ENCODE results near the gene FOCAD. TPM values are rescaled to one million over a fixed set of nuclear protein-coding genes. Genes with fewer than 3 reads are reported as not detected.

The FOCAD gene
- total RNA-seq, 1 donor from 2014 or later, result 57.2 TPM

DNA sequence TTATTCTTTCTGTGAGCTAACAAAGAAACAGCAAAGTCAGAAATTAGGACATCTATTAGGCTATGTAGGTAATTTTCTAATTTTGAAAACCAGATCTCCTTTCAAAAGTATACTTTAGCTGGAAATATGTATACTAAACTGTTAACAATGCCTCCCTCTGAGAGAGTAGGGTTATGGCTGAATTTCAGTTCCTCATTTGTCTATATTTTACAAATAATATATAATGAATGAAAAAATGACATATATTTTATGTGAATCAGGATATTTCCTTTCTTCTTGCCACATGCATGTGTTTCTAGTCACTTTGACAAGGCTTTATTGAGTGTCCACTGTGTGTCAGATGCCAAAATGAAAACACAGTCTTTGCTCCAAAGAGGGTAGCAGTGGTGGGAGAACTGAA is 331.9 kb downstream of the FOCAD start:
- H3K4me1 Mint-ChIP-seq (ENCODE audit: unreplicated experiment), result no peaks in the 10 kb centered on the region
- no peak overlapping the region for H3K27ac Mint-ChIP-seq (ENCODE audit: unreplicated experiment)
- H3K9me3 Mint-ChIP-seq (ENCODE audit: unreplicated experiment), result no peaks in the 10 kb centered on the region
- H3K27me3 Mint-ChIP-seq (ENCODE audit: unreplicated experiment), result no peaks in the 10 kb centered on the region
- peaks cover 3% of the 10 kb centered on the region for H3K36me3 Mint-ChIP-seq (ENCODE audit: low read depth, unreplicated experiment)
- TF ChIP-seq, protein P1, sequence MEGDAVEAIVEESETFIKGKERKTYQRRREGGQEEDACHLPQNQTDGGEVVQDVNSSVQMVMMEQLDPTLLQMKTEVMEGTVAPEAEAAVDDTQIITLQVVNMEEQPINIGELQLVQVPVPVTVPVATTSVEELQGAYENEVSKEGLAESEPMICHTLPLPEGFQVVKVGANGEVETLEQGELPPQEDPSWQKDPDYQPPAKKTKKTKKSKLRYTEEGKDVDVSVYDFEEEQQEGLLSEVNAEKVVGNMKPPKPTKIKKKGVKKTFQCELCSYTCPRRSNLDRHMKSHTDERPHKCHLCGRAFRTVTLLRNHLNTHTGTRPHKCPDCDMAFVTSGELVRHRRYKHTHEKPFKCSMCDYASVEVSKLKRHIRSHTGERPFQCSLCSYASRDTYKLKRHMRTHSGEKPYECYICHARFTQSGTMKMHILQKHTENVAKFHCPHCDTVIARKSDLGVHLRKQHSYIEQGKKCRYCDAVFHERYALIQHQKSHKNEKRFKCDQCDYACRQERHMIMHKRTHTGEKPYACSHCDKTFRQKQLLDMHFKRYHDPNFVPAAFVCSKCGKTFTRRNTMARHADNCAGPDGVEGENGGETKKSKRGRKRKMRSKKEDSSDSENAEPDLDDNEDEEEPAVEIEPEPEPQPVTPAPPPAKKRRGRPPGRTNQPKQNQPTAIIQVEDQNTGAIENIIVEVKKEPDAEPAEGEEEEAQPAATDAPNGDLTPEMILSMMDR (IDR thresholded peaks at IDR 0.05; ENCODE audit: unreplicated experiment), result no peak
- no peak for DNase-seq (ENCODE audit: low spot score)
- H3K4me3 Mint-ChIP-seq (ENCODE audit: unreplicated experiment), result no peak overlapping the region

DNA sequence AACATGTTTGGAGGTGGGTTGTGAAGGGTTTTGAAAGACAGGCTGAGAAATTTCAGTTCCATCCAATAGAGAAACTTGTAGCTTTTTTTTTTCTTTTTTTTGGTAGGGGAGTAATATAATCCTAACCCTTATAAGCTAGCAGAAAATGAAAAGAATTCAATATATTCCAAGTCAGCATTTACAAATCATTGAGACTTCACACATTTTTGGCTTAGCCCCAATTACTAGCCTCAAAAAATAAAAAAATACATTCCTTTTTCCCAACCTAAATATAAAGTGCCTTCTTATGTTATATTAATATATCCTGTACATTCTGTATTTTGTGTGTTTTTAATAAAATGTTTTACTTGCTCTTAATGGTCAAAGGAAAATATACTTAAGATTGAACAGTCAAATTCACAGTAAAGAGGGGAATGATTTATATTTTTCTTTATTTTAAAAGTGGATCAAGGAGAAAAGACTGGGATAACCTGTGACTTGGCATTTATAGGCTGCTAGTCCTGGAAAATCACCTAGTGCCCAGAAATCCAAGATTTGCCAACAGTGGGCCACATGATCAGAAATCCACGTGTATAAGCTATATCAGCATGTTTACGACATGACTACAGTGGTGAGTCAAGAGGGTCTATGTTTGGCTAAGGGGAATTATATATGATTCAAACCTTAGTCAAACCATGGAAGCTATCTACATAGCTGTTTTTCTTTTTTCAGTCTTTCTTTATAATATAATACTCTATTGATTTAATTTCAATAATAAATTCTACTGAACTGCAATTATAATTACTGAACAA is 332.8 kb downstream of the FOCAD start:
- no peaks in the 10 kb centered on the region for H3K27me3 Mint-ChIP-seq (ENCODE audit: unreplicated experiment)
- H3K4me1 Mint-ChIP-seq (ENCODE audit: unreplicated experiment), result no peaks in the 10 kb centered on the region
- no peaks in the 10 kb centered on the region for H3K9me3 Mint-ChIP-seq (ENCODE audit: unreplicated experiment)
- TF ChIP-seq, protein P1 (IDR thresholded peaks at IDR 0.05; ENCODE audit: unreplicated experiment), result no peak
- H3K27ac Mint-ChIP-seq (ENCODE audit: unreplicated experiment), result no peak overlapping the region
- H3K4me3 Mint-ChIP-seq (ENCODE audit: unreplicated experiment), result no peak overlapping the region
- DNase-seq (ENCODE audit: low spot score), result no peak
- peaks cover 7% of the 10 kb centered on the region for H3K36me3 Mint-ChIP-seq (ENCODE audit: low read depth, unreplicated experiment)

DNA sequence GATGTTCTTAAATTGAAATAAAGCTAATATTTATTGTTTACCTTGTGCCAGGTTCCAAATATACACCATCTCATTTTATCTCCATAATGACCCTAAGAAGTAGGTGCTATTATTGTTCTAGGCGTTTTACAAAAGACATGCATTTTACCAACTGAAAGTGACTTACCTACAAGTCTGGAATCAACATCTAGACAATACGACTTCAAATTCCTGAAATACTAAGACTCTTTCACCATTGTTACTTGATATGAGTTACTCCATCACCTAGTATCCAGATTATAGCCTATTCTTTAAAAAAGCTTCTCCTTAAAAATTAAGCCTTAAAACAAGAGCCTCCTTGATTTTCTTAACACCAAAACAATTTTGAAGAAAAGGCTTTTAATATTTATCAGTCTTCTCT is 334.1 kb downstream of the FOCAD start:
- Mint-ChIP-seq H3K9me3 (ENCODE audit: unreplicated experiment) (no peaks in the 10 kb centered on the region), H3K4me3 (ENCODE audit: unreplicated experiment) (no peak overlapping the region), H3K4me1 (ENCODE audit: unreplicated experiment) (no peaks in the 10 kb centered on the region), H3K36me3 (ENCODE audit: low read depth, unreplicated experiment) (peaks cover 14% of the 10 kb centered on the region), H3K27ac (ENCODE audit: unreplicated experiment) (no peak overlapping the region), H3K27me3 (ENCODE audit: unreplicated experiment) (no peaks in the 10 kb centered on the region)
- TF ChIP-seq, protein P1 (IDR thresholded peaks at IDR 0.05; ENCODE audit: unreplicated experiment), result no peak
- DNase-seq (ENCODE audit: low spot score), result no peak

DNA sequence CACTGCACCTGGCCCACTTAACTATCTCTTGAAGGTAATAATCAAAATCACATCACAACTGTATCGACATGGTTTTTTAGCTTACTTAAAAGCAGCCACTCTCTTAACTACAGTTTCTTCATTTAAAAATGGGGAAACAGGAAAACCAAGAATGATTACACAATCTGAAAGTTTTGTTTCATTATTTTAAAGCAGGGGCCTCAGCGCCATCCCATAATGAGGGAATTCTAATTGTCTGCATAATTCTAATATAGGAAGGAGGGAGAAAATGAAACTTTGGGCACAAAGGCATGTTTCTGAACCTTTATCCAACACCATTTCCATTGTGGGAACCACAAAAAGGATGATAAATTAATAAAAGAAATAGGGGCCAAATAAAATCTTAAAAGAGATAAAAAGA is 339.8 kb downstream of the FOCAD start:
- Mint-ChIP-seq H3K27ac (ENCODE audit: unreplicated experiment) (no peak overlapping the region), H3K27me3 (ENCODE audit: unreplicated experiment) (no peaks in the 10 kb centered on the region)
- TF ChIP-seq, protein P1 (IDR thresholded peaks at IDR 0.05; ENCODE audit: unreplicated experiment), result no peak

DNA sequence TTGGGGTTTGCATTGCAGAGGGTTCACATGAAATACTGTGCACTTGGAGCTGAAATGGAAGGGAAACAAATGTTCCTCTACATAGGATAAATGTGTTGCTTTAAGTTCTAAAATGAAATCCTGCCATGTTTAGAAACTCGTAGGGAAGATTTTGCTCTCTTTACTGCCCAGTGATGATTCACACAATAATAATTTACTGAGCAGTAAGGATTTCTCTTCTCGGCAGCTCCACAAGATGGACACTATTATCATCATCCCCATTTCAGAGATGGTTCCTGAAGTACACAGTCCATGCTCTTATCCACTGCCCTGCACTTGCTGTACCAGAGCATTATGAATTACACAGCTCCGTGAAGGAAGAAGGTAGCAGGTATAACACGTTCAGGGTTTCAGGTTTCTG is 343.2 kb downstream of the FOCAD start:
- H3K27ac Mint-ChIP-seq (ENCODE audit: unreplicated experiment), result no peak overlapping the region
- peaks cover under 1% of the 10 kb centered on the region for H3K4me1 Mint-ChIP-seq (ENCODE audit: unreplicated experiment)
- H3K36me3 Mint-ChIP-seq (ENCODE audit: low read depth, unreplicated experiment), result peaks cover 8% of the 10 kb centered on the region
- H3K27me3 Mint-ChIP-seq (ENCODE audit: unreplicated experiment), result no peaks in the 10 kb centered on the region
- no peak for DNase-seq (ENCODE audit: low spot score)
- no peak overlapping the region for H3K4me3 Mint-ChIP-seq (ENCODE audit: unreplicated experiment)
- TF ChIP-seq, protein P1 (IDR thresholded peaks at IDR 0.05; ENCODE audit: unreplicated experiment), result no peak
- H3K9me3 Mint-ChIP-seq (ENCODE audit: unreplicated experiment), result no peaks in the 10 kb centered on the region

More for the DNA sequence above, 339.8 kb downstream of the FOCAD start:
- Mint-ChIP-seq H3K36me3 (ENCODE audit: low read depth, unreplicated experiment) (peaks cover 17% of the 10 kb centered on the region), H3K9me3 (ENCODE audit: unreplicated experiment) (no peaks in the 10 kb centered on the region), H3K4me3 (ENCODE audit: unreplicated experiment) (no peak overlapping the region), H3K4me1 (ENCODE audit: unreplicated experiment) (no peaks in the 10 kb centered on the region)
- no peak for DNase-seq (ENCODE audit: low spot score)

Data from endothelial cell (in vitro differentiated cells).